Measurements from ENCODE around the gene CHD9. TPM values are rescaled to one million over a fixed set of nuclear protein-coding genes. Genes with fewer than 3 reads are reported as not detected.

CHD9 gene
- total and polyA plus RNA-seq, 9 donors: 22.6 to 94.8 (median 46.8) TPM

- DNase-seq: no peak
- Histone ChIP-seq H3K27ac (ENCODE audit: low read length) (no peak overlapping the region), H3K9me3 (replicated peaks; ENCODE audit: control insufficient read depth, low read depth, low read length) (no peaks in the 10 kb centered on the region), H3K27me3 (ENCODE audit: control insufficient read depth, insufficient read depth, low read length) (no peaks in the 10 kb centered on the region), H3K36me3 (ENCODE audit: control insufficient read depth, insufficient read depth, low read length) (no peaks in the 10 kb centered on the region), H3K4me1 (ENCODE audit: control insufficient read depth, insufficient read depth, low read length) (peaks cover under 1% of the 10 kb centered on the region), H3K4me3 (ENCODE audit: low read length) (no peak overlapping the region)
- no CpG with 5 or more reads among the region's 5 CpGs for WGBS (ENCODE audit: insufficient coverage)
Measured at GRCh38 chr16:53105565-53105964, 50.8 kb downstream of the CHD9 start.

- Histone ChIP-seq H3K9me3 (replicated peaks; ENCODE audit: control insufficient read depth, low read depth, low read length) (no peaks in the 10 kb centered on the region), H3K27ac (ENCODE audit: low read length) (no peak overlapping the region), H3K36me3 (ENCODE audit: control insufficient read depth, insufficient read depth, low read length) (no peaks in the 10 kb centered on the region), H3K4me1 (ENCODE audit: control insufficient read depth, insufficient read depth, low read length) (peaks cover 3% of the 10 kb centered on the region), H3K4me3 (ENCODE audit: low read length) (no peak overlapping the region), H3K27me3 (ENCODE audit: control insufficient read depth, insufficient read depth, low read length) (no peaks in the 10 kb centered on the region)
- 67% methylated on average over 1 of the region's 5 CpGs for WGBS (ENCODE audit: insufficient coverage)
- no peak for DNase-seq
Measured at GRCh38 chr16:53111078-53111791, 56.4 kb downstream of the CHD9 start.

- no peak for DNase-seq
- peaks cover 3% of the 10 kb centered on the region for H3K4me1 ChIP-seq (ENCODE audit: control insufficient read depth, insufficient read depth, low read length)
- WGBS (ENCODE audit: insufficient coverage): 0% methylated on average over 1 of the region's 1 CpG
- no peaks in the 10 kb centered on the region for H3K36me3 ChIP-seq (ENCODE audit: control insufficient read depth, insufficient read depth, low read length)
- no peak overlapping the region for H3K4me3 ChIP-seq (ENCODE audit: low read length)
- no peak overlapping the region for H3K27ac ChIP-seq (ENCODE audit: low read length)
- no peaks in the 10 kb centered on the region for H3K27me3 ChIP-seq (ENCODE audit: control insufficient read depth, insufficient read depth, low read length)
- H3K9me3 ChIP-seq (replicated peaks; ENCODE audit: control insufficient read depth, low read depth, low read length): no peaks in the 10 kb centered on the region
Measured at GRCh38 chr16:53112015-53112414, 57.2 kb downstream of the CHD9 start.

GRCh38 chr16:53115047-53115446 lies 60.3 kb downstream of the CHD9 start:
- no peak for DNase-seq
- WGBS (ENCODE audit: insufficient coverage): no CpG with 5 or more reads among the region's 2 CpGs
- Histone ChIP-seq H3K36me3 (ENCODE audit: control insufficient read depth, insufficient read depth, low read length) (peaks cover 4% of the 10 kb centered on the region), H3K27ac (ENCODE audit: low read length) (no peak overlapping the region), H3K9me3 (replicated peaks; ENCODE audit: control insufficient read depth, low read depth, low read length) (no peaks in the 10 kb centered on the region), H3K27me3 (ENCODE audit: control insufficient read depth, insufficient read depth, low read length) (no peaks in the 10 kb centered on the region), H3K4me3 (ENCODE audit: low read length) (no peak overlapping the region), H3K4me1 (ENCODE audit: control insufficient read depth, insufficient read depth, low read length) (peaks cover 3% of the 10 kb centered on the region)

- no peaks in the 10 kb centered on the region for H3K9me3 ChIP-seq (replicated peaks; ENCODE audit: control insufficient read depth, low read depth, low read length)
- WGBS (ENCODE audit: insufficient coverage): 95% methylated on average over 2 of the region's 4 CpGs
- no peaks in the 10 kb centered on the region for H3K27me3 ChIP-seq (ENCODE audit: control insufficient read depth, insufficient read depth, low read length)
- no peak overlapping the region for H3K27ac ChIP-seq (ENCODE audit: low read length)
- DNase-seq: no peak
- H3K4me1 ChIP-seq (ENCODE audit: control insufficient read depth, insufficient read depth, low read length): peaks cover 3% of the 10 kb centered on the region
- peaks cover 4% of the 10 kb centered on the region for H3K36me3 ChIP-seq (ENCODE audit: control insufficient read depth, insufficient read depth, low read length)
- H3K4me3 ChIP-seq (ENCODE audit: low read length): no peak overlapping the region
Measured at GRCh38 chr16:53115773-53116172, 61.0 kb downstream of the CHD9 start.

GRCh38 chr16:53121043-53121620 lies 66.3 kb downstream of the CHD9 start:
- Histone ChIP-seq H3K27me3 (ENCODE audit: control insufficient read depth, insufficient read depth, low read length) (no peaks in the 10 kb centered on the region), H3K9me3 (replicated peaks; ENCODE audit: control insufficient read depth, low read depth, low read length) (peaks cover 2% of the 10 kb centered on the region), H3K27ac (ENCODE audit: low read length) (peak overlapping the region; percentile 35), H3K36me3 (ENCODE audit: control insufficient read depth, insufficient read depth, low read length) (peaks cover 4% of the 10 kb centered on the region), H3K4me1 (ENCODE audit: control insufficient read depth, insufficient read depth, low read length) (no peaks in the 10 kb centered on the region), H3K4me3 (ENCODE audit: low read length) (no peak overlapping the region)
- no peak for DNase-seq
- 10% methylated on average over 2 of the region's 2 CpGs for WGBS (ENCODE audit: insufficient coverage)

- Histone ChIP-seq H3K4me1 (ENCODE audit: control insufficient read depth, insufficient read depth, low read length) (no peaks in the 10 kb centered on the region), H3K4me3 (ENCODE audit: low read length) (no peak overlapping the region), H3K36me3 (ENCODE audit: control insufficient read depth, insufficient read depth, low read length) (peaks cover 4% of the 10 kb centered on the region), H3K27ac (ENCODE audit: low read length) (peak overlapping the region; percentile 35), H3K9me3 (replicated peaks; ENCODE audit: control insufficient read depth, low read depth, low read length) (peaks cover 2% of the 10 kb centered on the region), H3K27me3 (ENCODE audit: control insufficient read depth, insufficient read depth, low read length) (no peaks in the 10 kb centered on the region)
- DNase-seq: peak; percentile 81
- WGBS (ENCODE audit: insufficient coverage): no CpG with 5 or more reads among the region's 1 CpG
Measured at GRCh38 chr16:53121661-53122060, 66.9 kb downstream of the CHD9 start.

- no peak for DNase-seq
- peaks cover 2% of the 10 kb centered on the region for H3K9me3 ChIP-seq (replicated peaks; ENCODE audit: control insufficient read depth, low read depth, low read length)
- H3K27ac ChIP-seq (ENCODE audit: low read length): no peak overlapping the region
- no peaks in the 10 kb centered on the region for H3K27me3 ChIP-seq (ENCODE audit: control insufficient read depth, insufficient read depth, low read length)
- no peak overlapping the region for H3K4me3 ChIP-seq (ENCODE audit: low read length)
- no peaks in the 10 kb centered on the region for H3K4me1 ChIP-seq (ENCODE audit: control insufficient read depth, insufficient read depth, low read length)
- peaks cover 4% of the 10 kb centered on the region for H3K36me3 ChIP-seq (ENCODE audit: control insufficient read depth, insufficient read depth, low read length)
- 100% methylated on average over 1 of the region's 3 CpGs for WGBS (ENCODE audit: insufficient coverage)
Measured at GRCh38 chr16:53123747-53124146, 69.0 kb downstream of the CHD9 start.

- H3K27ac ChIP-seq (ENCODE audit: low read length): no peak overlapping the region
- peaks cover 13% of the 10 kb centered on the region for H3K4me1 ChIP-seq (ENCODE audit: control insufficient read depth, insufficient read depth, low read length)
- no peaks in the 10 kb centered on the region for H3K36me3 ChIP-seq (ENCODE audit: control insufficient read depth, insufficient read depth, low read length)
- H3K4me3 ChIP-seq (ENCODE audit: low read length): no peak overlapping the region
- 97% methylated on average over 4 of the region's 5 CpGs for WGBS (ENCODE audit: insufficient coverage)
- DNase-seq: no peak
- no peaks in the 10 kb centered on the region for H3K27me3 ChIP-seq (ENCODE audit: control insufficient read depth, insufficient read depth, low read length)
- H3K9me3 ChIP-seq (replicated peaks; ENCODE audit: control insufficient read depth, low read depth, low read length): peaks cover 2% of the 10 kb centered on the region
Measured at GRCh38 chr16:53126390-53126789, 71.6 kb downstream of the CHD9 start.

GRCh38 chr16:53129281-53130158 lies 74.7 kb downstream of the CHD9 start:
- Histone ChIP-seq H3K27me3 (ENCODE audit: control insufficient read depth, insufficient read depth, low read length) (no peaks in the 10 kb centered on the region), H3K4me1 (ENCODE audit: control insufficient read depth, insufficient read depth, low read length) (peaks cover 13% of the 10 kb centered on the region), H3K36me3 (ENCODE audit: control insufficient read depth, insufficient read depth, low read length) (no peaks in the 10 kb centered on the region), H3K27ac (ENCODE audit: low read length) (peak overlapping the region; percentile 97), H3K4me3 (ENCODE audit: low read length) (peak overlapping the region; percentile 71), H3K9me3 (replicated peaks; ENCODE audit: control insufficient read depth, low read depth, low read length) (peaks cover 2% of the 10 kb centered on the region)
- 14% methylated on average over 16 of the region's 25 CpGs for WGBS (ENCODE audit: insufficient coverage)
- DNase-seq: peak; percentile 90

Data from muscle of leg (tissue), 11 donors.